Hepatocyte (in vitro differentiated cells): Measurements from ENCODE around the gene LIMS2. TPM values are rescaled to one million over a fixed set of nuclear protein-coding genes. Genes with fewer than 3 reads are reported as not detected.
A peak's percentile ranks its signal among the peaks of the same experiment; 100 is the strongest.

ENCODE experiments used
- DNase-seq: peaks from one replicate; pipeline ENCODE4 v3.0.0-alpha.2; 2016; ENCODE audit warnings: low spot score
- H2AFZ ChIP-seq: fragments of 200-600 bp; sonication (generic); 2 replicates; pipeline ENCODE4 v1.6.0; 2016; ENCODE audit warnings: antibody characterized with exemption, mild to moderate bottlenecking
- H3K27ac ChIP-seq: fragments of 200-600 bp; sonication (generic); 2 replicates; pipeline ENCODE4 v1.5.1; 2016; ENCODE audit warnings: mild to moderate bottlenecking
- H3K27me3 ChIP-seq: fragments of 200-600 bp; sonication (generic); 2 replicates; pipeline ENCODE4 v1.6.1; 2016
- H3K36me3 ChIP-seq: fragments of 200-600 bp; sonication (generic); replicated peaks from 2 replicates; pipeline ENCODE4 v1.5.1; 2016; ENCODE audit warnings: low read depth; ENCODE audit not compliant: insufficient read depth
- H3K4me1 ChIP-seq: fragments of 200-600 bp; sonication (generic); 2 replicates; pipeline ENCODE4 v1.5.1; 2016; ENCODE audit warnings: mild to moderate bottlenecking, moderate library complexity; ENCODE audit not compliant: insufficient read depth
- H3K4me2 ChIP-seq: fragments of 200-600 bp; sonication (generic); 2 replicates; pipeline ENCODE4 v1.6.0; 2016
- H3K4me3 ChIP-seq: fragments of 200-600 bp; sonication (generic); 2 replicates; pipeline ENCODE4 v1.5.1; 2016; ENCODE audit warnings: mild to moderate bottlenecking
- H3K79me2 ChIP-seq: fragments of 200-600 bp; sonication (generic); 2 replicates; pipeline ENCODE4 v1.6.0; 2017; ENCODE audit warnings: mild to moderate bottlenecking
- H3K9me2 ChIP-seq: fragments of 200-600 bp; sonication (generic); replicated peaks from 2 replicates; pipeline ENCODE4 v1.6.0; 2017; ENCODE audit warnings: mild to moderate bottlenecking; ENCODE audit not compliant: insufficient read depth
- H3K9me3 ChIP-seq: fragments of 200-600 bp; sonication (generic); 2 replicates; pipeline ENCODE4 v1.5.1; 2016; ENCODE audit warnings: low read depth, mild to moderate bottlenecking
- H4K20me1 ChIP-seq: fragments of 200-600 bp; sonication (generic); 2 replicates; pipeline ENCODE4 v1.6.0; 2016; ENCODE audit warnings: mild to moderate bottlenecking; ENCODE audit not compliant: insufficient read depth, poor library complexity, severe bottlenecking
- CTCF ChIP-seq: fragments of 200-600 bp; sonication (generic); IDR thresholded peaks from 2 replicates; pipeline ENCODE4 v1.5.1; 2016; ENCODE audit warnings: antibody characterized with exemption, mild to moderate bottlenecking; ENCODE audit not compliant: poor library complexity
- EZH2 ChIP-seq: fragments of 200-600 bp; sonication (generic); IDR thresholded peaks from 2 replicates; pipeline ENCODE4 v1.6.1; 2016; ENCODE audit warnings: antibody characterized with exemption, mild to moderate bottlenecking, borderline replicate concordance
- EZH2phosphoT487 ChIP-seq: fragments of 200-600 bp; sonication (generic); IDR thresholded peaks from one replicate; pipeline ENCODE4 v1.6.1; 2018; ENCODE audit warnings: antibody characterized with exemption, mild to moderate bottlenecking, low read depth, moderate library complexity; ENCODE audit not compliant: unreplicated experiment, severe bottlenecking
- WGBS: methylation state at CpG from one replicate; pipeline ENCODE4 v1.1.6; 2016; ENCODE audit warnings: low lambda C conversion rate; ENCODE audit errors: missing lambda C conversion rate; 5-methylcytosine and 5-hydroxymethylcytosine counted together
- polyA plus RNA-seq: library from polyadenylated mRNA; unstranded; fragments of >200 nt; fragmentation: Nextera tagmentation; extraction: Ambion mirVana; gene quantifications from 2 replicates; pipeline ENCODE4 v1.2.1, GENCODE V29; 2016
- total RNA-seq: library from RNA; depleted of rRNA; stranded (reverse); fragments of >200 nt; gene quantifications from 2 replicates; pipeline ENCODE4 v1.2.3, GENCODE V29; 2014

LIMS2 gene
- total and polyA plus RNA-seq, 2 experiments from 2014 or later, result 4.0 to 8.3 TPM

DNA sequence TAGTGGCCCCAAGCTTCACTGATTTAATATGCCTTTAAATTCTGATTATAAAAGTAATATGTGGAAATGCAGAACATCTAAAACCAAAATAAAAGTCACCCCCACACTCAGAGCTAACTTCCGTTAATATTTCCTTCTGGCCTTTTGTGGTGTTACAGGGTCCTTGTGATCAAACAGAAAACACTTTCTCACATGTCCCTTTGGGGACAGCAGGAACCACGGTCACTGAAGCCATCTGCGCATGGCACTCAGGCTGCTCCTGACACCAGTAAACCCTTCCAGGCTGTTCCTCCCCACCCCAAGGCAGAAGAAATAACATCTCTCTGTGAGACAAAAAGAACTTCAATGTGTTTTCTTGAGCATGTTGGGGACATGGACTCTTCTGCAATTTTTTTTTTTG lies 54.5 kb downstream of the LIMS2 start:
- no peak overlapping the region for H3K4me2 ChIP-seq
- H3K4me3 ChIP-seq, result no peak overlapping the region
- H3K36me3 ChIP-seq, result no peaks in the 10 kb centered on the region
- no peak overlapping the region for H2AFZ ChIP-seq
- no peaks in the 10 kb centered on the region for H3K4me1 ChIP-seq
- H3K9me3 ChIP-seq, result no peaks in the 10 kb centered on the region
- no peak for DNase-seq
- no peaks in the 10 kb centered on the region for H3K9me2 ChIP-seq
- no peaks in the 10 kb centered on the region for H3K79me2 ChIP-seq
- WGBS, result 99% methylated on average over 3 of the region's 3 CpGs
- no peak for TF ChIP-seq EZH2phosphoT487
- no peak for TF ChIP-seq EZH2
- no peak for TF ChIP-seq CTCF
- no peaks in the 10 kb centered on the region for H3K27me3 ChIP-seq
- no peaks in the 10 kb centered on the region for H4K20me1 ChIP-seq
- no peak overlapping the region for H3K27ac ChIP-seq

GRCh38 chr2:127619877-127620705 lies 55.2 kb downstream of the LIMS2 start:
- peak; percentile 3 for DNase-seq
- no peaks in the 10 kb centered on the region for H3K9me2 ChIP-seq
- no peaks in the 10 kb centered on the region for H3K36me3 ChIP-seq

DNA sequence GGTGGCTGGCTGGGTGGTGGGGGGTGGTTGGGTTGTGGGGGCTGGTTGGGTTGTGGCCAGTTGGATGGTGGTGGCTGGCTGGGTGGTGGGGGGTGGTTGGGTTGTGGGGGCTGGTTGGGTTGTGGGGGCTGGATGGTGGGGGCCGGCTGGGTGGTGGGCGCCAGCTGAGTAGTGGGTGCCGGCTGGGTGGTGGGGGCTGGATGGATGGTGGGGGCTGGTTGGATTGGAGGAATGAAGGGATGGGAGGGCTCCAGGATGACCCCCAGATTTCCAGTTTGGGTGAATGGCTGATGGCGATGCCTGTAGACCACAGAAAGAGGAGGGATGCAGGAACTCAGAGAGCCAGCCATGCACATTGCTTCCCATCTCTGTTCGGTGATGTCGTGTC lies 56.1 kb downstream of the LIMS2 start:
- TF ChIP-seq CTCF (no peak), EZH2 (no peak), EZH2phosphoT487 (no peak)
- no peak overlapping the region for H2AFZ ChIP-seq
- no peak for DNase-seq
- no peak overlapping the region for H3K27ac ChIP-seq
- no peaks in the 10 kb centered on the region for H3K9me3 ChIP-seq
- no peaks in the 10 kb centered on the region for H3K27me3 ChIP-seq
- H3K36me3 ChIP-seq, result no peaks in the 10 kb centered on the region
- no peaks in the 10 kb centered on the region for H3K9me2 ChIP-seq
- H4K20me1 ChIP-seq, result no peaks in the 10 kb centered on the region
- no peaks in the 10 kb centered on the region for H3K4me1 ChIP-seq
- WGBS, result 98% methylated on average over 4 of the region's 6 CpGs
- no peaks in the 10 kb centered on the region for H3K79me2 ChIP-seq
- no peak overlapping the region for H3K4me2 ChIP-seq
- no peak overlapping the region for H3K4me3 ChIP-seq

More at GRCh38 chr2:127619877-127620705, 55.2 kb downstream of the LIMS2 start:
- H3K79me2 ChIP-seq, result no peaks in the 10 kb centered on the region
- H3K4me1 ChIP-seq, result no peaks in the 10 kb centered on the region
- 77% methylated on average over 15 of the region's 16 CpGs for WGBS
- H4K20me1 ChIP-seq, result no peaks in the 10 kb centered on the region
- no peak overlapping the region for H3K4me3 ChIP-seq
- H3K4me2 ChIP-seq, result no peak overlapping the region
- H2AFZ ChIP-seq, result no peak overlapping the region
- TF ChIP-seq EZH2, result no peak
- no peak for TF ChIP-seq CTCF
- no peak for TF ChIP-seq EZH2phosphoT487
- H3K27ac ChIP-seq, result no peak overlapping the region
- H3K9me3 ChIP-seq, result no peaks in the 10 kb centered on the region
- no peaks in the 10 kb centered on the region for H3K27me3 ChIP-seq
